ENCODE measurements around the gene ARL5B.

The ARL5B gene

DNA sequence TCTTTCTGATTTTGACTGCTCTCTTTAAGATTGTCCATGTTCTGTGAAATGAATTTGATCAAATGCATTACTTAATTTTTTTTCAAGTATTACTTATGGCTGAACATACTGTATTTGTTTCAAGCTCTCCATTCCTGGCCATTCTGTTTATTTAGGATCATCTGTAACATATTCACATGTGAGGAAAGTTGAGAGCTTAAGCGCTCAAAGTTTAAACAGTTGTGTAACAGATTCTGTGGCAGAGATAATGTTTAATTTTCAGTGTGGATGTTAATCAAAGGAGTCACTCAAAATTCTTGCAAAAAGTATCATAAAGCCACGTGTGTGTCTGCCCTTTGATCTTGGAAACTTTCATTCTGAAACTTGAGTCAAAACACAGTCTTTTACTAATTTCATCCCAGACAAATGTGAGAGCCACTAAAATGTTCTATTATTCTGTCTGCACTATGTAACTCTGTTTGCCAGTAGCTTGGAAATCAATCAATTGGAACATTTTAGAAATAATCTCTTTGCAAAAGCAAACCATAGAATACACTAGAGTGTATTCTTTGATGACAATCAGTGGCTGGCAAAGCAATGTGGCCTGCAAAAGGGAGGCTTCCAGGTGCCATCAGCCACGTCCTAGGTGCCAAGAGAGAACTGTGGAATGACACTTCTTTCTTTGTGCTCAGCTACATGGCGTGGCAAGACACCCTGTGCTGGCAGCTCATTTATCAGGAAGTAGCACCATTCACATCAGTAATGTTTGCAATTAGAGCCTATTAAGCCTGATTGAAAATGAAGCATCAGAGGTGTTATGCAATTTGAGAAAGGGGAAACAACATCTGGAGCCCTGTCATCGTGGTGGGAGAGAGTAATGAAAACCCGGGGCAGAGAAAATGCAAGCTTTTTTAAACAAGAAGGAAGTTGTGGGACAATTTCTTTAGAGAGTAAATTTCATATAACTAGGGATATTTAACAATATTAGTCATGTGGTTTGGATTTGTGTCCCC is 40.9 kb downstream of the ARL5B start:
- DNase-seq (ENCODE audit: low read depth in 2 of 3, low spot score in 1 of 3), result no peak

DNA sequence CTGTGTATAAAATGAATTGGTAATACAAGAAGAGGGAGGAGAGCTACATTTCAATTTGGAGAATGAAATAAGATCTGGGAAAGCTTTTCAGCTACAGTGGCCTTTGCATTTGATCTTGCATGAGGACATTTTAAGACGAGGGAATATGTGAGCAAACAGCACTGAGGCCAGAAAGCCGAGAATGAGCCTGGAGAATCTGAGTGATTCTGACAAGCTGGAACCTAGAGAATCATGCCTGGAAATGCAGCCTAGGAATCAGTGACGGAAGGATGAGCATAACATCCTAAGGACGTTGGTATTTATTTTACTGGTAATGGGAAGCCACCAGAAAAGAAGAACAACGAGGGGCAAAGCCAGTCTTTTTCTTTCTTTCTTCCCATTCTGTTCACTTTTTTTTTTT is 44.3 kb downstream of the ARL5B start:
- no peak for DNase-seq (ENCODE audit: low read depth in 2 of 3, low spot score in 1 of 3)

DNA sequence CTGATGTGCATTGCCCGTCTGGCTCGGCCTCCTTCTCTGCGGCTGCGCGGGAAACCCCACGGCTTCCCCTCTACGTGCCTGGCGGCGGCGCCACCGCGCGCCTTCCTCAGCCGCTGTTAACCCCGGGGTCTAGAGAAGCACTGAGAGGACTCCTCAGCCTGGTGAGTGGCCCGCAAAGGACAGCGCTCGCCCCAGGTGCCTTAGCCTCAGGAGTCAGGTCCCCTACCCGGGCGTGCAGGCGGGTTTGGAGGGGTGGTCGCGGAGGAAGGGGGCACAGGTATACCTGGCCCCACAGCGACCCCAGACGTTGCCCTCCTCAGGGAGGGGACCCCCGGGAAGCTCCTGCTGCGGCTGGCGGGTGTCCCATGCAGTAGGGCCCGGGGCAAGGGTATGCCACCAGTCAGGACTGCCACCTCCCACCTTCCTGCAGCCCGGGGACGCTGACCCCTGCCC is 51.0 kb downstream of the ARL5B start:
- DNase-seq (ENCODE audit: low read depth in 2 of 3, low spot score in 1 of 3), result no peak

DNA sequence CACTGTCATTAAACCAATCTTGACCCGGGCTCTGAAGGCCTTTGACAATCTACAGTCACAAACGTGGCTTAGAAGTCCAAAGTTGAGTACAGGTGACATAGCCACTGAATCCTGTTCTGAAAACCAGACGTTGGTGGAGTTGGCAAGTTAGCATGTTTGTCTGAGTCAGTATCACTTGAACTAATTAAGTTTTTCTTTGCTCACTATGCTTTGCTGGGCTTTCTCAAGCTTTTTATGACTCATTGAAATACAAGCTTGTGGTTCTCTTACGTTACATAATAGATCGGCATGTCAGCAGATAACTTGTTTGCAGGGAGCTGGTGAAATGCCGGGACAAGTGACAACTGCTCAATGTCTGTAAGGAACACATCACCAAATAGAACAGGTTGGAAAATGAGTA is 53.8 kb downstream of the ARL5B start:
- DNase-seq (ENCODE audit: low read depth in 2 of 3, low spot score in 1 of 3), result no peak

DNA sequence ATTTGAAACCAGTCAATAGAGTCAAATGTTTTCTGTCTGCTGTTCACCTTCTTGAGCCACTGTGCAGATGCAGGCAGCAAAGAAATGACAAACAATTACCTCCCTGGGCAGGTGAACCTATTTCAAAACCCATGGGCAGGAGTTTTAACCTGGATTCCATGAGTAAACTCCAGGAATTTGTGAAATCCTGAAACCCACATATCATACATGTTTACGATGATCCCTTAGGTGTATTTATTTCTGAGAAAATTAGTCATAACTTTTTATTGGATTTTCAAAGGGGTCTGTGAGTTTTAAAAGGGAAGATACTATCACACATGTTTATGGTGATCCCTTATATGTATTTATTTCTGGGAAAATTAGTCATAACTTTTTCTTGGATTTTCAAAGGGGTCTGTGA is 59.8 kb downstream of the ARL5B start:
- DNase-seq (ENCODE audit: low read depth in 2 of 3, low spot score in 1 of 3), result no peak

DNA sequence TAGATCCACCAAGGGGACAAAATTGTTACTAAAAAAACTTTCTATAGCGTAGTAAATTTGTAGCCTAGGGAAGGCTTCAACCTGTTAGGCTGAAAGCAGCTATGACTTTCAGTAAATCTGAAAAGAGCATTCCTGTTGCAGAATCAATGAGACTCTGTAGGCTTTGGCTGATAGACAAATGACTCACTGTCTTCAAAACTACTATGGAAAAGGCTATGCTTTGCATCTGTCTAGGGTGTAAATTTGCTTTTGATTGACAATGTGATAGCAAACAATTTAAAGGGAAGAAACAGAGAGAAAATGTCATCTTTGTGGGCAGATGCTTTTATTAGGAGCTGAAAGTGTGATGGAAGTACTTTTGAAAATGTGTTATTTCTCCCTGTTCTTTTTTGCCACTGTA is 60.6 kb downstream of the ARL5B start:
- no peak for DNase-seq (ENCODE audit: low read depth in 2 of 3, low spot score in 1 of 3)

DNA sequence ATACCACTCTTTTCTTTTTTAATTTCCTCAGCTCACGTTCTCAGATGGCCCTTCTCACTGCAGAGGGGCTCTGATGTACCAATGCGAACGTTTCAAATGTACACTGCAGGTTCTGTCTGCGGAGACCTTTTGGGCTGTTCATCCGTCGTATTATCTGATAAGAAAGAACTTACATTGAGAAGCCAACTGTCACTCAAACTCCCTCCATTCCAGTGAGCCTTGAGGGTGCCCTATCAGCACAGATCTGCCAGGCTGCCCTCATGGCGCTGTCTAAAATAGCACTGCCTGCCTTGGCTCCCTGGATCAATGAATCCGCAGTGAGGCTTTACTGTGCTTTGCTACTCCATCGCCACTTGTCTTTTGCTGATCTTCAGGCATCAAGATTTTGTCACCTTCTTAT is 61.8 kb downstream of the ARL5B start:
- no peak for DNase-seq (ENCODE audit: low read depth in 2 of 3, low spot score in 1 of 3)

DNA sequence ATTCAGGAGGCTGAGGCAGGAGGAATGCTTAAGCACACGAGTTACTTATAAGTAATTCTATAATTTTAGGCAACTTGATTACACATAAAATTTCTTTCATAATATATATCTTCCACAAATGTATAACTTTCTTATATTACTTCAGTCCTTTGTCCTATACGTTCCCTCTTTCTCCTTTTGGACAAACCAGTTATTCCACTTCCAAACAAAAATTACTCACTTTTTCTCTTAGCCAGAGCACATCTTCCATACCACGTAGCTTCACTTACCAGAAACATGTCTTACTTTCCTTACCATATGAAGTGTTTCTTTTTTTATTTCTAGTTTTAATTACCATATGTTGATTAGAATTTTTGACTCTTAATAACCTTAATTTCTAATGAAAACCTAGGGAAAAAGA is 64.6 kb downstream of the ARL5B start:
- DNase-seq (ENCODE audit: low read depth in 2 of 3, low spot score in 1 of 3), result no peak
